Astrocyte (in vitro differentiated cells and primary cell): ENCODE data around the gene NTSR1. TPM values are rescaled to one million over a fixed set of nuclear protein-coding genes. Genes with fewer than 3 reads are reported as not detected.

Source experiments
- DNase-seq: peaks from one replicate; pipeline ENCODE4 v3.0.0-alpha.2; 2010; ENCODE audit warnings: low read depth
- FAIRE-seq: peaks from 2 replicates; lab custom pipeline; 2011; peaks lifted over from hg19 to GRCh38; lab: Jason Lieb, UNC
- H2AFZ ChIP-seq: 2 replicates; pipeline ENCODE4 v1.6.0; 2012; ENCODE audit warnings: low read depth, low read length, inconsistent platforms
- H3K27ac ChIP-seq: 2 replicates; pipeline ENCODE4 v1.5.1; 2011; ENCODE audit warnings: low read depth, low read length, inconsistent platforms
- H3K27me3 ChIP-seq: 2 replicates; pipeline ENCODE4 v1.6.0; 2011; ENCODE audit warnings: low read length, inconsistent platforms; ENCODE audit not compliant: insufficient read depth
- H3K36me3 ChIP-seq: 2 replicates; pipeline ENCODE4 v1.5.1; 2011; ENCODE audit warnings: low read length, inconsistent platforms; ENCODE audit not compliant: insufficient read depth
- H3K4me1 ChIP-seq: 2 replicates; pipeline ENCODE4 v1.5.1; 2011; ENCODE audit warnings: low read length, inconsistent platforms; ENCODE audit not compliant: insufficient read depth
- H3K4me2 ChIP-seq: 2 replicates; pipeline ENCODE4 v1.6.0; 2012; ENCODE audit warnings: low read length, inconsistent platforms
- H3K4me3 ChIP-seq: 2 replicates; pipeline ENCODE4 v1.5.1; 2011; ENCODE audit warnings: low read depth, mild to moderate bottlenecking, low read length, inconsistent platforms; ENCODE audit not compliant: insufficient read depth
- H3K79me2 ChIP-seq: 2 replicates; pipeline ENCODE4 v1.6.0; 2012; ENCODE audit warnings: mild to moderate bottlenecking, low read length, inconsistent platforms; ENCODE audit not compliant: insufficient read depth
- H3K9ac ChIP-seq: 2 replicates; pipeline ENCODE4 v1.6.0; 2012; ENCODE audit warnings: mild to moderate bottlenecking, low read length, inconsistent platforms
- H3K9me3 ChIP-seq: 2 replicates; pipeline ENCODE4 v1.5.1; 2012; ENCODE audit warnings: low read depth, mild to moderate bottlenecking, low read length, inconsistent platforms; ENCODE audit not compliant: insufficient read depth
- H4K20me1 ChIP-seq: 2 replicates; pipeline ENCODE4 v1.6.0; 2012; ENCODE audit warnings: low read length, inconsistent platforms; ENCODE audit not compliant: insufficient read depth
- H3K27ac Mint-ChIP-seq: one replicate; pipeline ENCODE4 v1.8.0; 2021; ENCODE audit warnings: mild to moderate bottlenecking, mixed read lengths; ENCODE audit not compliant: unreplicated experiment
- H3K27me3 Mint-ChIP-seq: one replicate; pipeline ENCODE4 v1.8.0; 2021; ENCODE audit warnings: low read depth, mixed read lengths; ENCODE audit not compliant: unreplicated experiment
- H3K36me3 Mint-ChIP-seq: one replicate; pipeline ENCODE4 v1.8.0; 2021; ENCODE audit warnings: low read depth, mixed read lengths; ENCODE audit not compliant: unreplicated experiment
- H3K4me1 Mint-ChIP-seq: one replicate; pipeline ENCODE4 v1.8.0; 2021; ENCODE audit warnings: low read depth, mixed read lengths; ENCODE audit not compliant: unreplicated experiment
- H3K4me3 Mint-ChIP-seq: one replicate; pipeline ENCODE4 v1.8.0; 2021; ENCODE audit warnings: mild to moderate bottlenecking, moderate library complexity, mixed read lengths; ENCODE audit not compliant: unreplicated experiment
- H3K9me3 Mint-ChIP-seq: one replicate; pipeline ENCODE4 v1.8.0; 2021; ENCODE audit warnings: mild to moderate bottlenecking, mixed read lengths; ENCODE audit not compliant: unreplicated experiment
- EZH2 ChIP-seq: IDR thresholded peaks from 2 replicates; pipeline ENCODE4 v1.6.1; 2012; ENCODE audit warnings: mild to moderate bottlenecking, low read length, inconsistent platforms; ENCODE audit not compliant: insufficient read depth
- total RNA-seq: library from RNA; stranded (reverse); gene quantifications from 2 replicates; pipeline ENCODE4 v1.2.1, GENCODE V29; 2021
- TF ChIP-seq, protein P1 (sequence below): IDR thresholded peaks from 2 replicates; pipeline ENCODE4 v1.5.1; 2011; ENCODE audit warnings: low read depth, mild to moderate bottlenecking, inconsistent platforms, low read length, moderate library complexity; ENCODE audit not compliant: insufficient read depth

NTSR1 gene
- total RNA-seq, 1 donor from 2014 or later = 0.16 TPM

DNA sequence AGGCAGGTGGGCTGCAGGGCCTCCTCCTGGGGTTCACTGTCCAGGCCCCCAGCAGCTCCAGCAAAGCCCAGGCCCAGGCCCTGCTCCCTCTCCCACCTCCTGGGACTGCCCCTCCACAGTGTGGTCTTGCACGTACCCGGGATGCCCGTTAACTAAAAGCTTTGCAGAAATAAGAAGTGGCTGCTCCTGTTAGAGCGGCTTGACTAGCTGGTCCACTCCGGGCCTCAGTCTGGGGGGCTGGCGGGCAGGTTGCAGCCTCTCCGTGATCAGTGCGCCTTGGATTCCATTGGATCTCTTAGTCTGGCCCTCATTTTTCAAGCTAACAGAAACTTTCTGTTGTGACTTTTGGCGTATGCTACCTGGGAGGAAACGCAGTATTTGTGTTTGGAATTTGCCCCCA is 39.4 kb upstream of the NTSR1 start:
- DNase-seq (no peak), FAIRE-seq (no peak)
- Histone ChIP-seq H2AFZ (no peak overlapping the region), H3K4me3 (no peak overlapping the region), H3K79me2 (no peaks in the 10 kb centered on the region), H4K20me1 (no peaks in the 10 kb centered on the region), H3K36me3 (no peaks in the 10 kb centered on the region), H3K4me2 (no peak overlapping the region), H3K9me3 (no peaks in the 10 kb centered on the region), H3K27me3 (peaks cover 11% of the 10 kb centered on the region), H3K4me1 (peaks cover 4% of the 10 kb centered on the region), H3K27ac (no peak overlapping the region), H3K9ac (no peak overlapping the region)
- peaks cover 6% of the 10 kb centered on the region for H3K4me1 Mint-ChIP-seq
- H3K27me3 Mint-ChIP-seq = peaks cover 38% of the 10 kb centered on the region
- H3K36me3 Mint-ChIP-seq = no peaks in the 10 kb centered on the region
- TF ChIP-seq, protein P1, sequence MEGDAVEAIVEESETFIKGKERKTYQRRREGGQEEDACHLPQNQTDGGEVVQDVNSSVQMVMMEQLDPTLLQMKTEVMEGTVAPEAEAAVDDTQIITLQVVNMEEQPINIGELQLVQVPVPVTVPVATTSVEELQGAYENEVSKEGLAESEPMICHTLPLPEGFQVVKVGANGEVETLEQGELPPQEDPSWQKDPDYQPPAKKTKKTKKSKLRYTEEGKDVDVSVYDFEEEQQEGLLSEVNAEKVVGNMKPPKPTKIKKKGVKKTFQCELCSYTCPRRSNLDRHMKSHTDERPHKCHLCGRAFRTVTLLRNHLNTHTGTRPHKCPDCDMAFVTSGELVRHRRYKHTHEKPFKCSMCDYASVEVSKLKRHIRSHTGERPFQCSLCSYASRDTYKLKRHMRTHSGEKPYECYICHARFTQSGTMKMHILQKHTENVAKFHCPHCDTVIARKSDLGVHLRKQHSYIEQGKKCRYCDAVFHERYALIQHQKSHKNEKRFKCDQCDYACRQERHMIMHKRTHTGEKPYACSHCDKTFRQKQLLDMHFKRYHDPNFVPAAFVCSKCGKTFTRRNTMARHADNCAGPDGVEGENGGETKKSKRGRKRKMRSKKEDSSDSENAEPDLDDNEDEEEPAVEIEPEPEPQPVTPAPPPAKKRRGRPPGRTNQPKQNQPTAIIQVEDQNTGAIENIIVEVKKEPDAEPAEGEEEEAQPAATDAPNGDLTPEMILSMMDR = no peak
- TF ChIP-seq EZH2 = no peak
- no peak overlapping the region for H3K4me3 Mint-ChIP-seq
- no peaks in the 10 kb centered on the region for H3K9me3 Mint-ChIP-seq
- no peak overlapping the region for H3K27ac Mint-ChIP-seq

DNA sequence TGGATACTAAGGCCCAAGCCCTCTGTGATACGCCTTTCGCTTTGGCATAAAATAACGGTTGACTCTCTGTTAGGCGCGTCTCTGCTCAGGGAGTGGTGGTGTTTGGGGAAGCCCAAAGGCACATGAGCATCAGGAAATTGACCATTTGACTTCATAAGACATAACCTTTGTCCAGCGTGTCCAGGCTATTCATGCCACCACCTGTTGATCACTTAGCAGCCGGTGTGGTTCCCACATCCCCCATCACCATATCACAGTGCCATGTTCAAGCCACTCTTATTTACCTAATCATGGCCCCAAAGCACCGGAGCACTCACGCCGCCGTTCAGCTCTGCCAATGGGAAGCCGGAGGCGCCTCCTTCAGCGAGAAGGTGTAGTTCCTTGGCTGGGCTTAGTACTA is 38.5 kb upstream of the NTSR1 start:
- no peaks in the 10 kb centered on the region for H3K36me3 Mint-ChIP-seq
- Histone ChIP-seq H3K27ac (no peak overlapping the region), H3K36me3 (no peaks in the 10 kb centered on the region), H3K27me3 (peaks cover 11% of the 10 kb centered on the region), H3K4me1 (peaks cover 6% of the 10 kb centered on the region), H3K4me2 (no peak overlapping the region), H3K4me3 (no peak overlapping the region), H3K9ac (no peak overlapping the region), H3K9me3 (no peaks in the 10 kb centered on the region), H3K79me2 (no peaks in the 10 kb centered on the region), H4K20me1 (no peaks in the 10 kb centered on the region), H2AFZ (no peak overlapping the region)
- FAIRE-seq (no peak), DNase-seq (no peak)
- peaks cover 7% of the 10 kb centered on the region for H3K4me1 Mint-ChIP-seq
- no peak for TF ChIP-seq EZH2
- TF ChIP-seq, protein P1 = no peak
- H3K4me3 Mint-ChIP-seq = no peak overlapping the region
- H3K27me3 Mint-ChIP-seq = peaks cover 34% of the 10 kb centered on the region
- H3K9me3 Mint-ChIP-seq = no peaks in the 10 kb centered on the region
- H3K27ac Mint-ChIP-seq = no peak overlapping the region

DNA sequence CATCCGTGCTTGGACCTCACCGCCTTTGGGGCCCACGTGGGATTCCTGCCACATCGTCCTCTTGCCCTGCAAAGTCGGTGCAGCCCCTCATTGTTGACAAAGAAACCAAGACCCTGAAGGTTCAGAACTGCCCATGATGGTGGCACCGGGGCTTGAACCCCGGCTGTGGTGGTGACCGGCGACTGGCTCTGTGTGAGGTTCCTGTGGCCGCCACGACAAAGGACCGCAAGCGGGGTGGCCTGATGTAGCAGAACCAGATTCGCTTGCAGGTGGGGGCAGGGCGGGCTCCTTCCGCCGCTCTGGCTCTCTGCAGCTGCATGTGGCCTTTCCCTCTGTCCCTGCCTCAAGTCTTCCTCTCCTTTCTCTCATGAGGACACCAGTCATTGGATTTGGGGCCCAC is 37.6 kb upstream of the NTSR1 start:
- Mint-ChIP-seq H3K36me3 (no peaks in the 10 kb centered on the region), H3K4me1 (peaks cover 9% of the 10 kb centered on the region), H3K4me3 (no peak overlapping the region), H3K9me3 (no peaks in the 10 kb centered on the region), H3K27ac (no peak overlapping the region), H3K27me3 (peaks cover 34% of the 10 kb centered on the region)
- DNase-seq (no peak), FAIRE-seq (no peak)
- Histone ChIP-seq H3K79me2 (no peaks in the 10 kb centered on the region), H3K9me3 (no peaks in the 10 kb centered on the region), H2AFZ (no peak overlapping the region), H3K27me3 (peaks cover 11% of the 10 kb centered on the region), H3K4me1 (peaks cover 11% of the 10 kb centered on the region), H3K4me3 (no peak overlapping the region), H3K36me3 (no peaks in the 10 kb centered on the region), H4K20me1 (no peaks in the 10 kb centered on the region), H3K27ac (no peak overlapping the region), H3K4me2 (no peak overlapping the region), H3K9ac (no peak overlapping the region)
- TF ChIP-seq, protein P1 = no peak
- no peak for TF ChIP-seq EZH2
